Activated CD8-positive, alpha-beta T cell treated with anti-CD3 and anti-CD28 coated beads, Interleukin-2, amount 10 ng/mL, durations not matched to agents 7 days and 5 days (primary cell): ENCODE measurements around the gene COL1A2. TPM values are rescaled to one million over a fixed set of nuclear protein-coding genes. Genes with fewer than 3 reads are reported as not detected.

Experiments
- ATAC-seq: fragments of 150-1000 bp; cut with Tn5 transposase; one replicate; pipeline ENCODE4 v1.10.0; 2021; ENCODE audit warnings: moderate library complexity
- CTCF ChIA-PET: fragments of 350-600 bp; sonication (Branson Sonifier 250); formaldehyde crosslinking; loops from one replicate; lab custom pipeline; 2021; ENCODE audit warnings: antibody characterized with exemption; lab: Charles Lee
- POLR2A ChIA-PET: fragments of 350-600 bp; sonication (Branson Sonifier 250); formaldehyde crosslinking; loops from one replicate; lab custom pipeline; 2021; ENCODE audit warnings: antibody characterized with exemption; lab: Charles Lee
- DNase-seq: peaks from one replicate; pipeline ENCODE4 v3.0.0-alpha.2; 2020
- H3K27ac Mint-ChIP-seq: one replicate; pipeline ENCODE4 v1.8.0; 2021; ENCODE audit warnings: mild to moderate bottlenecking, mixed read lengths
- H3K27me3 Mint-ChIP-seq: one replicate; pipeline ENCODE4 v1.8.0; 2021; ENCODE audit warnings: low read depth, mixed read lengths
- H3K36me3 Mint-ChIP-seq: one replicate; pipeline ENCODE4 v1.8.0; 2021; ENCODE audit warnings: low read depth, mixed read lengths
- H3K4me1 Mint-ChIP-seq: one replicate; pipeline ENCODE4 v1.8.0; 2021; ENCODE audit warnings: low read depth, mixed read lengths
- H3K4me3 Mint-ChIP-seq: one replicate; pipeline ENCODE4 v1.8.0; 2021; ENCODE audit warnings: mild to moderate bottlenecking, mixed read lengths
- H3K9me3 Mint-ChIP-seq: one replicate; pipeline ENCODE4 v1.8.0; 2022; ENCODE audit warnings: mixed read lengths; ENCODE audit not compliant: insufficient read depth
- total RNA-seq, 2 experiments: library from RNA; stranded (reverse); gene quantifications; one replicate each; pipeline ENCODE4 v1.2.3, GENCODE V29; 2021

The COL1A2 gene
- total RNA-seq, 2 experiments from 2014 or later = 0.16 to 0.21 TPM

- no peaks in the 10 kb centered on the region for H3K36me3 Mint-ChIP-seq
- no peak for DNase-seq
- no peak overlapping the region for H3K27ac Mint-ChIP-seq
- H3K4me3 Mint-ChIP-seq = no peak overlapping the region
- H3K27me3 Mint-ChIP-seq = peaks cover 4% of the 10 kb centered on the region
- ChIA-PET POLR2A (no interaction called here), CTCF (no interaction called here)
- ATAC-seq = no peak
- H3K9me3 Mint-ChIP-seq = no peaks in the 10 kb centered on the region
- no peaks in the 10 kb centered on the region for H3K4me1 Mint-ChIP-seq
These were observed 20.3 kb downstream of the COL1A2 start for GRCh38 chr7:94414980-94415379.

GRCh38 chr7:94417306-94417705 lies 22.6 kb downstream of the COL1A2 start:
- POLR2A ChIA-PET = no interaction called here
- Mint-ChIP-seq H3K4me3 (no peak overlapping the region), H3K36me3 (no peaks in the 10 kb centered on the region), H3K27ac (no peak overlapping the region), H3K27me3 (peaks cover 4% of the 10 kb centered on the region), H3K9me3 (no peaks in the 10 kb centered on the region), H3K4me1 (no peaks in the 10 kb centered on the region)
- ATAC-seq (no peak), DNase-seq (no peak)
- CTCF ChIA-PET = no interaction called here

DNA sequence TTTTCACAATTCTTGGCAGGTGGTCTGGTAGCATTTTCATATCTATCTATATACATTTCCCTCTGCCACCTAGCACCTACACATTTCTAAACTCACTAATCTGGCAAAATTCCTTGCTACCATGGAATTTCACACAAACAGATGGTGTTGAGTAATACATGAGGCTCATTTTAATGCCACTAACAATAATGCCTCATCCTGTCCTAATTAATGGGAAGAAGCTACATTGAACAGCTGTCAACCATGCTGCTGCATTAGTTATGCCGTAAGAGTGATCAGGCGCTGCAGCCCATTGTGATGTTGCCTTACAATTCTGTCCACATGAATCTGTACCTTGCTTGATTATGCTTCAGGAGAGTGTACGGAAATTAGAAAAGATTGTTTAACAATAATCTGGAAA lies 23.2 kb downstream of the COL1A2 start:
- H3K27ac Mint-ChIP-seq = no peak overlapping the region
- ATAC-seq (no peak), DNase-seq (no peak)
- no peaks in the 10 kb centered on the region for H3K36me3 Mint-ChIP-seq
- ChIA-PET POLR2A (no interaction called here), CTCF (no interaction called here)
- H3K9me3 Mint-ChIP-seq = no peaks in the 10 kb centered on the region
- peaks cover 4% of the 10 kb centered on the region for H3K27me3 Mint-ChIP-seq
- H3K4me3 Mint-ChIP-seq = no peak overlapping the region
- H3K4me1 Mint-ChIP-seq = no peaks in the 10 kb centered on the region

DNA sequence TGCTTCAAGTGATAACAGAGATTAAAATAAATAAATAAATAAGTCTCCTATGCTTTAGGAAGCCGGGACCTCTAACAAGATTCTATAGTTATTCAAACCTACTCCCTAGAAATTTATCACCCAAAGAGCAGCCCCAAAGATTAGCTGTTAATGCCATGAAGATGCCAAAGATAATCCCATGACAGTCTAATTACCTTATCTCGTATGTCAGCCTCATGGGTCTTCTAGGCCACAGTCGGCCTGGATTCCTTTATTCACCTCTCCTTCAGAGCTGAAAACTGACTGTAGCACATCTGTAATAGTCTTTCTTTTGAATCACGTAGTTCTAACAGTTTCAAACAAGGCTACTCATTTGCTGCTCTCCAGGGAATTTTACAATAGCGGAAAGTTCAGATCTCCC lies 24.2 kb downstream of the COL1A2 start:
- H3K36me3 Mint-ChIP-seq = no peaks in the 10 kb centered on the region
- H3K4me3 Mint-ChIP-seq = no peak overlapping the region
- peaks cover 4% of the 10 kb centered on the region for H3K27me3 Mint-ChIP-seq
- DNase-seq = no peak
- POLR2A ChIA-PET = no interaction called here
- no peaks in the 10 kb centered on the region for H3K9me3 Mint-ChIP-seq
- no peak for ATAC-seq
- H3K4me1 Mint-ChIP-seq = no peaks in the 10 kb centered on the region
- H3K27ac Mint-ChIP-seq = no peak overlapping the region
- CTCF ChIA-PET = no interaction called here

GRCh38 chr7:94420328-94420727 lies 25.6 kb downstream of the COL1A2 start:
- Mint-ChIP-seq H3K27me3 (peaks cover 4% of the 10 kb centered on the region), H3K4me3 (no peak overlapping the region), H3K27ac (no peak overlapping the region), H3K36me3 (no peaks in the 10 kb centered on the region), H3K4me1 (no peaks in the 10 kb centered on the region), H3K9me3 (no peaks in the 10 kb centered on the region)
- DNase-seq (no peak), ATAC-seq (no peak)
- POLR2A ChIA-PET = no interaction called here
- CTCF ChIA-PET = no interaction called here

GRCh38 chr7:94421681-94422080 lies 27.0 kb downstream of the COL1A2 start:
- no peaks in the 10 kb centered on the region for H3K36me3 Mint-ChIP-seq
- no peaks in the 10 kb centered on the region for H3K4me1 Mint-ChIP-seq
- POLR2A ChIA-PET = no interaction called here

DNA sequence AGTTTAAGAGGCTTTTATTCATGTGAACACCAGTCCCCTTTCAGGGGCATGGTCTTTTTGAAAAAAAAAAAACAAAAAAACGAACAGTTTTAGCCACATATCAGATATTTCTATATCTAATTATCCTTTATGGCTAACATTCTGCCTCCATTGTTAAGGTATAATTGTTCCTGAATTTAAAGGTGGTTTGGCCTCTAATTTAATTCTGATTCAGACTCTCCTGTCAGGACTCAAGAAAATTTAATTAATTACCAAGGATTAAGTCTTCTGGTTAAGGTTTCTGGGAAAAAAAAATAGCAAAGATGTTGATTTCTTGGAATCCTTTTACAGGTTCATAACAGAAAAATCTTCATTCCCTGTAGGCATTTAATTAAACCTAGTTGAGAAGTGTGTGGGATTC lies 27.4 kb downstream of the COL1A2 start:
- no peak overlapping the region for H3K27ac Mint-ChIP-seq
- ChIA-PET POLR2A (no interaction called here), CTCF (no interaction called here)
- DNase-seq (no peak), ATAC-seq (no peak)
- H3K9me3 Mint-ChIP-seq = no peaks in the 10 kb centered on the region
- H3K27me3 Mint-ChIP-seq = peaks cover 4% of the 10 kb centered on the region
- no peak overlapping the region for H3K4me3 Mint-ChIP-seq
- no peaks in the 10 kb centered on the region for H3K4me1 Mint-ChIP-seq
- H3K36me3 Mint-ChIP-seq = no peaks in the 10 kb centered on the region

More at GRCh38 chr7:94421681-94422080, 27.0 kb downstream of the COL1A2 start:
- no peak overlapping the region for H3K4me3 Mint-ChIP-seq
- H3K27me3 Mint-ChIP-seq = peaks cover 4% of the 10 kb centered on the region
- ATAC-seq = no peak
- H3K9me3 Mint-ChIP-seq = no peaks in the 10 kb centered on the region
- CTCF ChIA-PET = no interaction called here
- H3K27ac Mint-ChIP-seq = no peak overlapping the region
- no peak for DNase-seq

GRCh38 chr7:94422827-94423460 lies 28.2 kb downstream of the COL1A2 start:
- no peak for ATAC-seq
- CTCF ChIA-PET = no interaction called here
- H3K27ac Mint-ChIP-seq = no peak overlapping the region

DNA sequence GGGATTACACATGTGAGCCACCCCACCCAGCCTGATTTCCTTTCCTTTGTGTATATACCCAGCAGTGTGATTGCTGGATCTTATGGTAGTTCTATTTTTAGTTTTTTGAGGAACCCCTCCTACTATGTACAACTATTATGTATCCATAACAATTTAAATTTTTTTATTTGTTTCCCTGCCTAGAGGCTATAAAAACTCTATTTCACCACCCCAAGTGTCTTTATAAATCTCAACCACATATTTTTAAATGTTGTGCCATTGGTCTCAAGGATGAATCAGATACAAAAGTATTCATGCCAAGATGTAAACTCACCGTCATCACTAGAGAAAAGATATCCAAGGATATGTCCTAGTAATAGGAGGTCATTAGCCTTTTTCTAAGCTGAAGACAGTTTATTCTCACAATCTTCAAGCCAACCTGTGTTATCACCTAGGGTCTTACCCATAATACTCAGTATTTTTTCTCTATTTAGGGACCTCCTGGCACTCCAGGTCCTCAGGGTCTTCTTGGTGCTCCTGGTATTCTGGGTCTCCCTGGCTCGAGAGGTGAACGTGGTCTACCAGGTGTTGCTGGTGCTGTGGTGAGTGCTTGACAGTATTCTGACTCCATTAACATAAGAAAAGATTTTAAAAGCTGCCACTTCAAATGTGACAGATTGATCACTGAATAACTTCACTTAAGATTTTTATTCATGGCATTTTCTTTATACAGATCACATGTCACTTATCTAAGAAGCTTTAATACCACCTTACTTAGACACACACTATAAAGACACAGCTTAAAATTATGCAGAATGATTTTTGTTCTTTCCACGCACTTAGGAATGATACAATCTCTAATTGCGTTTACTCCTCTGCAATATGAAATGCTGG lies 29.4 kb downstream of the COL1A2 start:
- POLR2A ChIA-PET = no interaction called here
- DNase-seq = no peak
- Mint-ChIP-seq H3K27ac (no peak overlapping the region), H3K4me3 (no peak overlapping the region), H3K4me1 (no peaks in the 10 kb centered on the region), H3K27me3 (no peaks in the 10 kb centered on the region), H3K36me3 (no peaks in the 10 kb centered on the region), H3K9me3 (no peaks in the 10 kb centered on the region)
- no peak for ATAC-seq
- CTCF ChIA-PET = interaction anchor here (1.3 kb wide), 1 partner anchor 12 kb away, joined by 4 read pairs; no protein-coding TSS in a partner anchor

More at GRCh38 chr7:94422827-94423460, 28.2 kb downstream of the COL1A2 start:
- Mint-ChIP-seq H3K27me3 (no peaks in the 10 kb centered on the region), H3K9me3 (no peaks in the 10 kb centered on the region), H3K36me3 (no peaks in the 10 kb centered on the region), H3K4me1 (no peaks in the 10 kb centered on the region), H3K4me3 (no peak overlapping the region)
- POLR2A ChIA-PET = no interaction called here
- no peak for DNase-seq

GRCh38 chr7:94425546-94425945 lies 30.9 kb downstream of the COL1A2 start:
- Mint-ChIP-seq H3K27ac (no peak overlapping the region), H3K36me3 (no peaks in the 10 kb centered on the region), H3K27me3 (peaks cover 3% of the 10 kb centered on the region), H3K9me3 (no peaks in the 10 kb centered on the region), H3K4me1 (no peaks in the 10 kb centered on the region), H3K4me3 (no peak overlapping the region)
- ChIA-PET CTCF (interaction anchor here (1.4 kb wide), 1 partner anchor 10 kb away, joined by 5 read pairs; no protein-coding TSS in a partner anchor), POLR2A (no interaction called here)
- no peak for DNase-seq
- ATAC-seq = no peak

- DNase-seq (no peak), ATAC-seq (no peak)
- Mint-ChIP-seq H3K27me3 (peaks cover 3% of the 10 kb centered on the region), H3K4me1 (no peaks in the 10 kb centered on the region), H3K27ac (no peak overlapping the region), H3K9me3 (no peaks in the 10 kb centered on the region), H3K4me3 (no peak overlapping the region), H3K36me3 (no peaks in the 10 kb centered on the region)
- ChIA-PET POLR2A (no interaction called here), CTCF (interaction anchor here (1.1 kb wide), 1 partner anchor 10 kb away, joined by 4 read pairs; no protein-coding TSS in a partner anchor)
These were observed 32.5 kb downstream of the COL1A2 start for GRCh38 chr7:94426980-94427875.
